GM21529 (cell line): ENCODE measurements around the gene CFAP57.

ENCODE experiments used
- ATAC-seq: cut with Tn5 transposase; IDR thresholded peaks from one replicate; pipeline ENCODE4 v1.9.1; 2021; ENCODE audit not compliant: unreplicated experiment

Gene CFAP57

GRCh38 chr1:43276673-43277072 is 104.5 kb downstream of the CFAP57 start:
- no peak for ATAC-seq

GRCh38 chr1:43277116-43277876 is 105.2 kb downstream of the CFAP57 start:
- ATAC-seq, result no peak

GRCh38 chr1:43279161-43279560 is 107.0 kb downstream of the CFAP57 start:
- no peak for ATAC-seq

- no peak for ATAC-seq
These were observed 107.5 kb downstream of the CFAP57 start for GRCh38 chr1:43279666-43280065.

- ATAC-seq, result no peak
These were observed 108.6 kb downstream of the CFAP57 start for GRCh38 chr1:43280692-43281091.

GRCh38 chr1:43282220-43283195 is 110.4 kb downstream of the CFAP57 start:
- no peak for ATAC-seq

GRCh38 chr1:43284065-43284464 is 111.9 kb downstream of the CFAP57 start:
- no peak for ATAC-seq

GRCh38 chr1:43284546-43285110 is 112.5 kb downstream of the CFAP57 start:
- ATAC-seq, result no peak

- ATAC-seq, result no peak
These were observed 113.3 kb downstream of the CFAP57 start, which contains the start of gene C1orf210 for GRCh38 chr1:43285269-43285990. Gene C1orf210 (minus strand): TSS chr1:43285581. CDS start chr1:43283270, 2,311 bp downstream.

- no peak for ATAC-seq
These were observed 114.0 kb downstream of the CFAP57 start for GRCh38 chr1:43286115-43286514.

GRCh38 chr1:43286533-43286932 is 114.4 kb downstream of the CFAP57 start:
- no peak for ATAC-seq

GRCh38 chr1:43288058-43288784 is 116.1 kb downstream of the CFAP57 start:
- no peak for ATAC-seq

GRCh38 chr1:43288785-43289706 is 116.9 kb downstream of the CFAP57 start:
- no peak for ATAC-seq

- no peak for ATAC-seq
These were observed 120.1 kb downstream of the CFAP57 start for GRCh38 chr1:43292216-43292615.

GRCh38 chr1:43292679-43293078 is 120.5 kb downstream of the CFAP57 start:
- ATAC-seq, result no peak

GRCh38 chr1:43293176-43293575 is 121.0 kb downstream of the CFAP57 start:
- ATAC-seq, result no peak

- no peak for ATAC-seq
These were observed 122.0 kb downstream of the CFAP57 start for GRCh38 chr1:43293896-43294760.

- ATAC-seq, result no peak
These were observed 122.6 kb downstream of the CFAP57 start for GRCh38 chr1:43294761-43295160.
